Neuronal stem cell (in vitro differentiated cells): ENCODE results near the gene CEP55. TPM values are rescaled to one million over a fixed set of nuclear protein-coding genes. Genes with fewer than 3 reads are reported as not detected.

ENCODE experiments used
- DNase-seq: peaks from one replicate; pipeline ENCODE4 v3.0.0-alpha.2; 2013; ENCODE audit warnings: low spot score
- H2AFZ ChIP-seq: one replicate; pipeline ENCODE4 v1.6.1; 2013; ENCODE audit warnings: mild to moderate bottlenecking, low read length, inconsistent platforms
- H2AK5ac ChIP-seq: 2 replicates; pipeline ENCODE4 v1.6.1; 2013; ENCODE audit warnings: low read depth, mild to moderate bottlenecking, inconsistent platforms, low read length, moderate library complexity, mixed read lengths
- H2BK120ac ChIP-seq: 2 replicates; pipeline ENCODE4 v1.6.1; 2013; ENCODE audit warnings: low read depth, mild to moderate bottlenecking, inconsistent platforms, low read length, moderate library complexity, mixed read lengths
- H2BK12ac ChIP-seq: one replicate; pipeline ENCODE4 v1.6.1; 2013; ENCODE audit warnings: low read length, inconsistent platforms
- H2BK15ac ChIP-seq: 2 replicates; pipeline ENCODE4 v1.6.1; 2013; ENCODE audit warnings: mild to moderate bottlenecking, low read length, inconsistent platforms, mixed read lengths
- H2BK5ac ChIP-seq: one replicate; pipeline ENCODE4 v1.6.1; 2013; ENCODE audit warnings: inconsistent platforms, mild to moderate bottlenecking, low read length, moderate library complexity
- H3K14ac ChIP-seq: one replicate; pipeline ENCODE4 v1.6.1; 2013; ENCODE audit warnings: low read length, inconsistent platforms
- H3K18ac ChIP-seq: 2 replicates; pipeline ENCODE4 v1.6.1; 2013; ENCODE audit warnings: low read length, inconsistent platforms
- H3K23ac ChIP-seq: 2 replicates; pipeline ENCODE4 v1.6.1; 2013; ENCODE audit warnings: low read depth, mild to moderate bottlenecking, mixed read lengths, low read length, inconsistent platforms; ENCODE audit not compliant: poor library complexity
- H3K27ac ChIP-seq: replicated peaks from 3 replicates; pipeline ENCODE4 v1.5.1; 2013; ENCODE audit warnings: low read length, inconsistent platforms
- H3K27me3 ChIP-seq, 3 experiments: 2 replicates each; pipeline ENCODE4 v1.6.1; 2013; ENCODE audit warnings: low read length in 3 of 3, mild to moderate bottlenecking in 2 of 3, inconsistent platforms in 1 of 3, low read depth in 1 of 3, mixed read lengths in 1 of 3, moderate library complexity in 1 of 3; ENCODE audit not compliant: control insufficient read depth in 3 of 3, insufficient read depth in 3 of 3
- H3K36me3 ChIP-seq, 2 donors: replicated peaks in 1 of 2; 2 replicates each; pipeline ENCODE4 v1.6.1; 2013; ENCODE audit warnings: low read length in 2 of 2; ENCODE audit not compliant: control insufficient read depth in 2 of 2, insufficient read depth in 2 of 2
- H3K4ac ChIP-seq: 2 replicates; pipeline ENCODE4 v1.6.1; 2013; ENCODE audit warnings: inconsistent platforms, mild to moderate bottlenecking, low read length, moderate library complexity
- H3K4me1 ChIP-seq, 2 donors: 1 replicate in 1 of 2; 2 replicates in 1 of 2; pipeline ENCODE4 v1.6.1; 2013; ENCODE audit warnings: low read length in 2 of 2, low read depth in 1 of 2; ENCODE audit not compliant: control insufficient read depth in 2 of 2, insufficient read depth in 1 of 2
- H3K4me2 ChIP-seq: one replicate; pipeline ENCODE4 v1.6.1; 2013; ENCODE audit warnings: mild to moderate bottlenecking, low read length, inconsistent platforms; ENCODE audit not compliant: insufficient read depth, poor library complexity, severe bottlenecking
- H3K4me3 ChIP-seq, 2 donors: 2 replicates each; pipeline ENCODE4 v1.5.1; 2013; ENCODE audit warnings: low read length in 2 of 2, mild to moderate bottlenecking in 2 of 2, inconsistent platforms in 1 of 2, moderate library complexity in 1 of 2
- H3K79me1 ChIP-seq: one replicate; pipeline ENCODE4 v1.6.1; 2013; ENCODE audit warnings: low read depth, mild to moderate bottlenecking, inconsistent platforms, low read length, moderate library complexity
- H3K9ac ChIP-seq: one replicate; pipeline ENCODE4 v1.6.1; 2013; ENCODE audit warnings: mild to moderate bottlenecking, low read depth, low read length, inconsistent platforms; ENCODE audit not compliant: poor library complexity
- H3K9me3 ChIP-seq, 2 donors: replicated peaks in 1 of 2; 2 replicates each; pipeline versions ENCODE3 to v1.6.1; 2013; ENCODE audit warnings: low read length in 2 of 2, mild to moderate bottlenecking in 2 of 2, inconsistent platforms in 1 of 2, low read depth in 1 of 2, mixed read lengths in 1 of 2, moderate library complexity in 1 of 2; ENCODE audit not compliant: control insufficient read depth in 2 of 2, insufficient read depth in 1 of 2
- H4K8ac ChIP-seq: one replicate; pipeline ENCODE4 v1.6.1; 2013; ENCODE audit warnings: low read depth, mild to moderate bottlenecking, inconsistent platforms, low read length, moderate library complexity
- H4K91ac ChIP-seq: one replicate; pipeline ENCODE4 v1.6.1; 2013; ENCODE audit warnings: low read length, low read depth, mild to moderate bottlenecking, inconsistent platforms; ENCODE audit not compliant: poor library complexity
- WGBS, 2 donors: extraction: QIAGEN DNeasy Blood & Tissue Kit; methylation state at CpG; one replicate each; pipeline ENCODE4 v1.1.7; 2013; ENCODE audit warnings: missing lambda C conversion rate in 2 of 2, mixed read lengths in 1 of 2; ENCODE audit not compliant: insufficient read length in 2 of 2, insufficient replicate concordance in 1 of 2; ENCODE audit errors: extremely low coverage in 2 of 2; 5-methylcytosine and 5-hydroxymethylcytosine counted together
- polyA plus RNA-seq, 2 experiments: library from polyadenylated mRNA; stranded (reverse); fragments of 200-250 nt; gene quantifications; one replicate each; pipeline ENCODE4 v1.2.3, GENCODE V29; 2013

CEP55 gene
- 34.7 TPM for polyA plus RNA-seq (2013, experiment 1 of 2)
- 34.1 TPM for polyA plus RNA-seq (2013, experiment 2 of 2)

DNA sequence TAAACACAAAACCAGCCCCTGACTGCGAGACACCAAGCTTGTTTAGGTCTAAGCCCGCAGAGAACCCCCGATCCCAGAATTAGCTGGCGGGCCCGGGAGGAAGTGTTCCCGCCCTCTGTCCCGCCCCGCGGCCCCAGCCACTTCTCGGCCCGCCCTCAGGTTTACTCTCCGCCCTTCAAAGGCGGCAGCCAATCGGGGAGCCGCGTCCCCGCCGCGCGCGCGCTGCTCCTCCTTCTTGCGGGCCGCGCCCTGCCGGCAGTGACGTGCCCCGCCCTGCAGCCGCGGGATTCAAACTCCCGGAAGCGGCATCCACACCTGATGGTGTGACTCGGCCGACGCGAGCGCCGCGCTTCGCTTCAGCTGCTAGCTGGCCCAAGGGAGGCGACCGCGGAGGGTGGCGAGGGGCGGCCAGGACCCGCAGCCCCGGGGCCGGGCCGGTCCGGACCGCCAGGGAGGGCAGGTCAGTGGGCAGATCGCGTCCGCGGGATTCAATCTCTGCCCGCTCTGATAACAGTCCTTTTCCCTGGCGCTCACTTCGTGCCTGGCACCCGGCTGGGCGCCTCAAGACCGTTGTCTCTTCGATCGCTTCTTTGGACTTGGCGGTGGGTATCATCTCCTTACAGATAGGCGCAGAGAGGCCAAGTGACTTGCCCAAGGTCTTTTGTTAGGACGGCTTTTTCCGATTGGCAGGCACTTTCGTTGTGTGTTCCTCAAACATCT is at the start of gene CEP55:
CEP55 (plus strand) TSS at position 291 of the 720 bp plus-strand sequence. CDS start 3,440 bp downstream, outside the sequence.
- Histone ChIP-seq H4K91ac (no peak within 1 kb of the TSS), H2AK5ac (no peak within 1 kb of the TSS), H2BK15ac (no peak within 1 kb of the TSS), H3K4ac (no peak within 1 kb of the TSS), H3K9ac (peak within 1 kb of the TSS; percentile 80), H3K36me3 (peaks cover 0 to 27% of the 10 kb centered on the region in 2 donors), H3K27me3 (no peaks in the 10 kb centered on the region), H3K14ac (no peak within 1 kb of the TSS), H3K4me3 (peak within 1 kb of the TSS; percentile 70 to 87), H3K18ac (peak within 1 kb of the TSS; percentile 70), H3K23ac (peak within 1 kb of the TSS; percentile 6), H3K9me3 (no peaks in the 10 kb centered on the region), H3K4me1 (peaks cover 0 to 3% of the 10 kb centered on the region in 2 donors), H3K27ac (peak within 1 kb of the TSS; percentile 70), H2BK12ac (no peak within 1 kb of the TSS), H3K4me2 (peak within 1 kb of the TSS; percentile 81), H3K79me1 (no peaks in the 10 kb centered on the region), H2BK120ac (no peak within 1 kb of the TSS), H2AFZ (peak within 1 kb of the TSS; percentile 94), H2BK5ac (no peak within 1 kb of the TSS), H4K8ac (no peak within 1 kb of the TSS)
- DNase-seq, result peak; percentile 93
- WGBS, 2 donors, result no CpG with 5 or more reads among the region's 68 CpGs

DNA sequence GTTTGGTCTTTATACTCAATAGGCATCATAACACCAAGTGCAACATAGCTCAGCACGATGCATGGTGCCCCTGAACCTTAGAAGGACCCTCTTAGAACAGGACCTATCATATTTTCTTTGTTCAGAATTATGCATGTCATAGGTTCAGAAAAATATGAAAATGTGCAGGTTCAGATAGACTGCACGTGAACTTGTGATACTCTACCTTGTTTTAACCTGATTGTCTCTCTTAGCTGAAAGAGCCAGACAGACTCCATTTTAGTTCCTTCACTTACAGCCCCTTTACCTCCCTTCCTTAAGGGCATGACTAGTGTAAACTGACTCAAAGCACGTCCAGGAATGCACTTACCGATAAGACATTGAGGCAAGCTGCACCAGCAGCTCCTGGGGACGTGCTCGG is 49.4 kb upstream of the CEP55 start:
- Histone ChIP-seq H2BK5ac (no peak overlapping the region), H3K4me3 (no peak overlapping the region), H3K4ac (no peak overlapping the region), H3K4me1 (peaks cover 10 to 11% of the 10 kb centered on the region in 2 donors), H3K27ac (no peak overlapping the region), H3K36me3 (peaks cover 0 to 12% of the 10 kb centered on the region in 2 donors), H3K4me2 (no peak overlapping the region), H4K8ac (no peak overlapping the region), H3K18ac (no peak overlapping the region), H3K27me3 (no peaks in the 10 kb centered on the region), H4K91ac (no peak overlapping the region), H2BK120ac (no peak overlapping the region), H2BK15ac (no peak overlapping the region), H3K14ac (no peak overlapping the region), H2AFZ (no peak overlapping the region), H3K79me1 (no peaks in the 10 kb centered on the region), H3K9ac (no peak overlapping the region), H2AK5ac (no peak overlapping the region), H3K9me3 (no peaks in the 10 kb centered on the region), H2BK12ac (no peak overlapping the region), H3K23ac (no peak overlapping the region)
- WGBS, 2 donors, result no CpG with 5 or more reads among the region's 6 CpGs
- no peak for DNase-seq

DNA sequence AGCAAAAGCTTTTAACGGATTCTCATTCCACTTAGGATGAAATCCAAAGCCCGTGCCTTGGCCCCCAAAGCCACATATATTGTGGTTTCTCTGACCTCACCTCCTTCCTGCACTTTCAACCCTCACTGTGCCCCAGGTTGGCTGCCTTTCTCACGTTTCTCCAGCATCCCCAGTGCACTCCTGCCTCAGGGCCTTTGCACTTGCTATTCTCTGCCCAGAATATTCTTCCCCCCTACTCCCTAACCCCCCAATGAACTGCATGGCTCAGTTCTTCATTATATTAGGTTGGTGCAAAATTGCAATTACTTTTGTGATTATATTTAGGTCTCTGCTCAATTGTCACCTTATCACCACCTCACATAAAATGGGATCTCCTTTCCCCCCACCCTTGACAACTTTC is 48.4 kb upstream of the CEP55 start:
- WGBS, 2 donors, result no CpG with 5 or more reads among the region's 3 CpGs
- Histone ChIP-seq H3K4me3 (no peak overlapping the region), H2BK12ac (peak overlapping the region; percentile 11), H3K36me3 (peaks cover 0 to 12% of the 10 kb centered on the region in 2 donors), H2BK15ac (peak overlapping the region; percentile 21), H3K4me1 (peaks cover 10 to 11% of the 10 kb centered on the region in 2 donors), H3K4me2 (no peak overlapping the region), H3K4ac (no peak overlapping the region), H3K9ac (no peak overlapping the region), H4K91ac (no peak overlapping the region), H3K23ac (no peak overlapping the region), H2AFZ (no peak overlapping the region), H3K27ac (no peak overlapping the region), H2BK5ac (no peak overlapping the region), H4K8ac (no peak overlapping the region), H3K27me3 (no peaks in the 10 kb centered on the region), H3K9me3 (no peaks in the 10 kb centered on the region), H2AK5ac (no peak overlapping the region), H3K79me1 (no peaks in the 10 kb centered on the region), H2BK120ac (no peak overlapping the region), H3K14ac (no peak overlapping the region), H3K18ac (no peak overlapping the region)
- no peak for DNase-seq

DNA sequence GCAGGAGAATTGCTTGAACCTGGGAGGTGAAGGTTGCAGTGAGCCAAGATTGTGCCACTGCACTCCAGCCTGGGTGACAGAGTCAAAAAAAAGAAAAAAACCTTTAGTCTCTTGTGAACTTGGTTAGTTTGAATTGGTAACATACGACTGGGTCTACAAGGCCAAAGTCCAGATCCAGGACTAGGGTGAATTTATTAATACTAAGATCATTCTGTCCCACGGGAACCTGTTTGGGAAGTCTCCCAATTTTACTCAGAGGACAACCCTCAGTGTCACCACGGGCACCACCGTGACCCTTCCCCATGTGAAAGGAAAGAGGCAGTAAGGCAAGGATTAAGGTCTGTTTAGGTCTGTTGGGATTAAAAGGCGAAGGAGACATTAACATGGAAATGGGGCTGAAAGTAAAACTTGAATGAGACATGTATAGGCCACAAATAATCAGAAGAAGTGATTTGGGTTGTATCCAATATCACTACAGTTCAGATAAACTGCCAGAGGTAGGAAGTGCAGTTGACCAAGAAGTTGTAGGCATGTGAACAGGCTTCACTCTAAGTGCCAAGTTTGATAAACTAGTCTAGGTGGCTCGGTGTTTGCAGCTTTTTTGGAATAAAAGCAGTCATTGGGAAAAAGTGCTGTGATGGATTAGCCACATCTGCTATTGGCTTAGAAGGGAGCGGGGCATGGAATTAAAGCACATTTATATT is 45.0 kb upstream of the CEP55 start:
- H3K36me3 ChIP-seq, result peaks cover 0 to 12% of the 10 kb centered on the region in 2 donors

More for the DNA sequence above, 45.0 kb upstream of the CEP55 start:
- H3K23ac ChIP-seq, result no peak overlapping the region
- H3K4me1 ChIP-seq, result peaks cover 4 to 8% of the 10 kb centered on the region in 2 donors
- no peak overlapping the region for H2BK12ac ChIP-seq
- WGBS, 2 donors, result no CpG with 5 or more reads among the region's 7 CpGs
- no peaks in the 10 kb centered on the region for H3K9me3 ChIP-seq
- H4K91ac ChIP-seq, result no peak overlapping the region
- H2AFZ ChIP-seq, result no peak overlapping the region
- H3K27ac ChIP-seq, result no peak overlapping the region
- DNase-seq, result no peak
- H2BK15ac ChIP-seq, result no peak overlapping the region
- H2AK5ac ChIP-seq, result no peak overlapping the region
- no peak overlapping the region for H2BK120ac ChIP-seq
- no peak overlapping the region for H3K4me3 ChIP-seq
- no peak overlapping the region for H3K18ac ChIP-seq
- H3K4ac ChIP-seq, result no peak overlapping the region
- no peaks in the 10 kb centered on the region for H3K27me3 ChIP-seq
- no peak overlapping the region for H3K14ac ChIP-seq
- no peak overlapping the region for H3K4me2 ChIP-seq
- no peak overlapping the region for H3K9ac ChIP-seq
- H3K79me1 ChIP-seq, result no peaks in the 10 kb centered on the region
- no peak overlapping the region for H2BK5ac ChIP-seq
- no peak overlapping the region for H4K8ac ChIP-seq
